Fibroblast of peridontal ligament (primary cell): ENCODE data around the gene NR1I3.
A peak's percentile ranks its signal among the peaks of the same experiment; 100 is the strongest.
"Not testable (repeated sequence)": the region's sequence is repeated elsewhere in the genome, so short reads cannot be mapped to it uniquely, and the experiment has no call there.

Source experiments
- DNase-seq: peaks from one replicate; pipeline ENCODE4 v3.0.0-alpha.2; 2010; ENCODE audit errors: extremely low read depth

NR1I3 gene, protein sequence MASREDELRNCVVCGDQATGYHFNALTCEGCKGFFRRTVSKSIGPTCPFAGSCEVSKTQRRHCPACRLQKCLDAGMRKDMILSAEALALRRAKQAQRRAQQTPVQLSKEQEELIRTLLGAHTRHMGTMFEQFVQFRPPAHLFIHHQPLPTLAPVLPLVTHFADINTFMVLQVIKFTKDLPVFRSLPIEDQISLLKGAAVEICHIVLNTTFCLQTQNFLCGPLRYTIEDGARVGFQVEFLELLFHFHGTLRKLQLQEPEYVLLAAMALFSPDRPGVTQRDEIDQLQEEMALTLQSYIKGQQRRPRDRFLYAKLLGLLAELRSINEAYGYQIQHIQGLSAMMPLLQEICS

GRCh38 chr1:161238039-161238473 is at the start of gene NR1I3:
TSS of gene NR1I3 (minus strand) at chr1:161238203. CDS start at chr1:161236565, 1,638 bp downstream.
- DNase-seq = no peak

DNA sequence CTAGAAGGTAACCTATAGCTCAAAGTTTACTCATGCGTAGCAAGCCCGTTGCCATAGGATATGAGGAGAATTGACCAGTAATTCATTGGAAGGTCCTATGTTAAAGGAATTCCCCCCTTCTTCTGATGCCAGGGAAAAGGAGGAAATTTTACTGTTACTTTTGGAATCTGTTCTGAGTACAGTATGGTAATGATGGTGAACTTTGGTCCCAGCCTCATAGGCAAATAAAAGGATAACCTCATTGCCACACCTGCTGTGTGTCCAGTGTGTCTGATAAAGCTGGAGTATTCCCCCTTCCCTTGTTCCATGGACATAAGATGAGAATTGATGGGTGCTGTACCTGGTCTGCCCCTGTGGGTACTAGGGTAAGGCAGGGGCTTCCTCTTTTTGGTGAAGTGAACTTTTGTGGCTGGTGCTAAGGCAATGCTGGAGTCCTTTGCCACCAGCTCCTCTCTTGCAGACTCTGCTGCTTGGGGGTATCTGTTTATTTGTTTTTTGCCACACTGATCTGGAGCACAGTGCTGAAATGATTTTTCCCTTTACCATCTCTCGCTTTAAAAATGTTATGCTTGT is 49.6 kb upstream of the NR1I3 start:
- DNase-seq = no peak

GRCh38 chr1:161285521-161285920 is 47.5 kb upstream of the NR1I3 start:
- DNase-seq = no peak

DNA sequence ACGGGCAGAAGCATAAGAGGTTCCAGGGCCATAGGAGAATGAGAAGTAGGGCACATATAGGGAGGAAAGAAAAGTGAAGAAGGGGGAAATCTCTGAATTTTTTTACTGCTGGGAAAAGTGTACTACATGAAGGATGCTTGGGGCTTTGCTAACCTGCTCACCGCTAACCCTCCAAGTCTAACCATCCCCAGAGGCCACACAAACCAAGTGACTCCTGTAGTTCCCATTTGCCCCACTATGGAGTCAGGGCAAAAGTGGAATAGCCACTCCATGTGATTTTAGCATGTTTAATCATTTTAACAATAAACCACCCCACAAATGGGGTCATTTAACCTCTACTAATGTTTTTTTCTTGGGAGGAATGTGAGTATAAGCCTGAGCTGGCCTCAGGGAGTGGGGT is 47.1 kb upstream of the NR1I3 start:
- DNase-seq = no peak

GRCh38 chr1:161282991-161283390 is 45.0 kb upstream of the NR1I3 start:
- DNase-seq = no peak

- DNase-seq = no peak
Measured at GRCh38 chr1:161274874-161275273, 36.9 kb upstream of the NR1I3 start.

GRCh38 chr1:161273402-161273801 is 35.4 kb upstream of the NR1I3 start:
- peak; percentile 31 for DNase-seq

- DNase-seq = no peak
Measured at GRCh38 chr1:161267321-161267720, 29.3 kb upstream of the NR1I3 start.

- DNase-seq = no peak
Measured at GRCh38 chr1:161266836-161267235, 28.8 kb upstream of the NR1I3 start.

GRCh38 chr1:161266202-161266601 is 28.2 kb upstream of the NR1I3 start:
- DNase-seq = no peak

GRCh38 chr1:161265305-161265704 is 27.3 kb upstream of the NR1I3 start:
- DNase-seq = no peak

DNA sequence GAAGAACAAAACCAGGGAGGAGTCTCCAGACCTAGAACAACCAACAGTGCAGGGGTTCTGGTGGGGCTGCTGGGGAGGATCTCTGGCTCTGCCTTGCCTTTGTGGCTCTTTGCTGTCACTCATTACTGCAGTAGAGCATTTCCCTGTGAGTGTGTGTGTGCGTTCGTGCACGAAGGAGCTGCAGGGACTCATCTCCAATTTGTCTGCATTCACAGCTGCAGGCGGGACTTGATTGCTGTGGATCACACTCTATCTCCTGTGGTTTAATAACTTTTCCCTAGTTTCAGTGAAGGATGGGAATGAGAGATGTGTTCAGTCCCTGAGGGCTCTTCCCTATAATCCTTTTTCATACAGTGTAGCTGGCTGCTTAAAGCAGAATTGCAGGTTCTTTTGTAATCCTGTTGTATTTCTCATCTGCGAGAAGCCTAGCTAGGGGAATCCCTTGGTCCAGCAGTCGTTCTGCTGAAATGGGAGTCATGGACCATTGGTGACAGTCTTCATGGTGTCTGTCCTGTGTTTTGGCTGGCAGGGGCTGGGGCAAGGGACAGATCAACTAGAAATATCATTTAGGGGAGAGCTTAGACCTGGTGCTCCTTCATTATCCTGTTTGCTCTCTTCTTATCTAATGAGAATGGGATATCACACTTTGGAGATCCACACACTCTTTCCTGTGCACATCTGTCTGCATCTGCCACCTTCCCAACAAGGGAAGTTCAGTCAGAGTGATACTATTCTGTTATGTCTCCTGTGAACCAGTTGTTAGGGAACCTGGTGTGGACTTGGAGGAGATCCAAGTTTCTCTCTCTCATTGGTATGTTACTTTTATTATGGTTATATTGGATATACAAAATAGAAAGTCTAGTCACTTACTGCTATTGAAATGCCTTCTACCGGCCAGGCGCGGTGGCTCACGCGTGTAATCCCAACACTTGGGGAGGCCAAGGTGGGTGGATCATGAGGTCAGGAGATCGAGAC is 23.5 kb upstream of the NR1I3 start:
- DNase-seq = no peak

GRCh38 chr1:161260376-161261260 is 22.6 kb upstream of the NR1I3 start:
- DNase-seq = peak; percentile 42

GRCh38 chr1:161259765-161260164 is 21.8 kb upstream of the NR1I3 start:
- no peak for DNase-seq

GRCh38 chr1:161259345-161259702 is 21.3 kb upstream of the NR1I3 start:
- DNase-seq = no peak

GRCh38 chr1:161258439-161259344 is 20.7 kb upstream of the NR1I3 start, which contains the start of gene PCP4L1:
TSS of gene PCP4L1 (plus strand) at chr1:161258745. CDS start at chr1:161258975, 230 bp downstream.
- DNase-seq = peak; percentile 49

- DNase-seq = not testable (repeated sequence)
Measured at GRCh38 chr1:161257109-161257508, 19.1 kb upstream of the NR1I3 start.

DNA sequence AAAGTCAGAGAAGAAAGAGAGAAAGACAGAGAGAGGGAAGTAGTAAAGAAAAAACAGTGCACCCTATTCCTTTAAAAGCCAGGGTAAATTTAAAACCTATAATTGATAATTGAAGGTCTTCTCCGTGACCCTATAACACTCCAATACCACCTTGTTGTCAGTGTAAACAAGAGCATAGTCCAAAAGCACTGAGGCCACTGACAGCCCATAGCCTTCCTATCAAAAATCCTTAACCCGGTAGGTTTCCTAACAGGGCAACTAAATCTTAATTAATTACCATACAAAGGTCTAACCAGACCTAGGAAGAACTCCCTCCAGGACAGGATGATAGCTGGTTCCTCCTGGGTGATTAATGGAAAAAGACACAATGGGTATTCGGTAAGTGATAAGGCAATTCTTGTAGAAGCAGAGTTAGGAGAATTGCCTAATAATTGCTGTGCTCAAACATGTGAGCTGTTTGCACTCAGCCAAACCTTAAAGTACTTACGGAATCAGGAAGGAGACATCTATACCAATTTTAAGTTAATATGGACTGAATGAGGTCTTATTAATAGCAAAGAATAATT is 18.0 kb upstream of the NR1I3 start:
- DNase-seq = not testable (repeated sequence)

GRCh38 chr1:161255302-161255701 is 17.3 kb upstream of the NR1I3 start:
- DNase-seq = not testable (repeated sequence)

DNA sequence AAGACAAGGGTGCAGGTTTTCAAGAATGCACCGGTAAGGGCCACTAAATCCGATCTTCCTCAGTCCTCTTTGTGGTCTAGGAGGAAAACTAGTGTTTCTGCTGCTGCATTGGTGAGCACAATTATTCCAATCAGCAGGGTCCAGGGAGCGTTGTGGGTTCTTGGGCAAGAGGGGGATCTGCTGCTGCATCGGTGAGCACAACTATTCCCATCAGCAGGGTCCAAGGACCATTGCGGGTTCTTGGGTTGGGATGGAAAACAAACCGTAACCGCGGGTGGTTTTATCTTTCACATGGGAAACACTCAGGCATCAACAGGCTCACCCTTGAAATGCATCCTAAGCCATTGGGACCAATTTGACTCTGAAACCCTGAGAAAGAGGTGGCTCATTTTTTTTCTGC is 13.6 kb upstream of the NR1I3 start:
- DNase-seq = no peak
